IPS-NIHi7 (cell line): ENCODE measurements around the gene GALNT18.

ENCODE experiments used
- DNase-seq: peaks from one replicate; pipeline ENCODE4 v3.0.0; 2012; ENCODE audit warnings: mixed read lengths; ENCODE audit errors: extremely low spot score

GALNT18 gene

GRCh38 chr11:11567936-11568650, 53.7 kb downstream of the GALNT18 start:
- DNase-seq, result no peak

DNA sequence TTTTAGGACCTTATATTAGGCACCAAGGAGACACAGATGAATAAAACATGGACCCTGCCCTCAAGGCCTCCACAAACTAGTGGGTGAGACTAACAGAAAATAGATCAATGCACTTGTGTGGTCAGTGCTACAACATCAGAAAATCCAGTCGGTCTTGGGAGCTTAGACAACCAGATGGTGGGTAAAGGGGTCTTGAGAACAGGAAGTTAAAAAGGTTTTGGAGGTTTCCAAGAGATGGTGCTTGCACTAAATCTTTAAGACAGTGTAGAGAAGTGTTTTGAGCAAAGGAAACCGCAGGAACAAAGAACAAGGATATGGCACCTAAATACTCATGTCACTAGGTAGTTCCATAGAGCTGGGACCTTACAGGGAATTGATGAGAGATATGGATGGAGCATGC, 56.2 kb downstream of the GALNT18 start:
- no peak for DNase-seq

GRCh38 chr11:11563200-11563975, 58.4 kb downstream of the GALNT18 start:
- DNase-seq, result no peak

GRCh38 chr11:11561991-11562390, 59.8 kb downstream of the GALNT18 start:
- no peak for DNase-seq

- DNase-seq, result no peak
Observed at GRCh38 chr11:11558826-11559225, 63.0 kb downstream of the GALNT18 start.

DNA sequence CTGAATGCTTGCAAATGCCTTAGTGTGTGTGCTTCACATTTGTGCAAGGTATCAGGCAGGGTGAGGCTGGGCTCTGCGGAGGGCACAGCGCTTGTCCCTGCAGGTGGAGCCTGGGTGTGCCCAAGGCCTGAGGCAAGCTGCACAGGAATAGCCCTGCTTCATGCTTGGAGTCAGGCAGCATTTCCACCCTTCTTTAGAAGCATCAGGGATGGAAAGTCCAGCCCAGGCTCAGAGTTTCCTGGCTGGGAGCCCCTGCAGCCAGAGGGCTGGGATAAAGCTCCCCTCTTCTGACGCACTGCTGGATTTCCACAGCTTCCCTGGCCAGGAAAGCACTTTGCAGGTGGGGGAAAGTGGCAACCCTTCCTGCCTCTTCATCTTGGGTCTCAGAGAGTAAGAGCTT, 63.4 kb downstream of the GALNT18 start:
- no peak for DNase-seq

- DNase-seq, result no peak
Observed at GRCh38 chr11:11555208-11555607, 66.6 kb downstream of the GALNT18 start.

- DNase-seq, result no peak
Observed at GRCh38 chr11:11553573-11553972, 68.2 kb downstream of the GALNT18 start.

- DNase-seq, result no peak
Observed at GRCh38 chr11:11552529-11553087, 69.2 kb downstream of the GALNT18 start.

- DNase-seq, result no peak
Observed at GRCh38 chr11:11550534-11550933, 71.3 kb downstream of the GALNT18 start.

DNA sequence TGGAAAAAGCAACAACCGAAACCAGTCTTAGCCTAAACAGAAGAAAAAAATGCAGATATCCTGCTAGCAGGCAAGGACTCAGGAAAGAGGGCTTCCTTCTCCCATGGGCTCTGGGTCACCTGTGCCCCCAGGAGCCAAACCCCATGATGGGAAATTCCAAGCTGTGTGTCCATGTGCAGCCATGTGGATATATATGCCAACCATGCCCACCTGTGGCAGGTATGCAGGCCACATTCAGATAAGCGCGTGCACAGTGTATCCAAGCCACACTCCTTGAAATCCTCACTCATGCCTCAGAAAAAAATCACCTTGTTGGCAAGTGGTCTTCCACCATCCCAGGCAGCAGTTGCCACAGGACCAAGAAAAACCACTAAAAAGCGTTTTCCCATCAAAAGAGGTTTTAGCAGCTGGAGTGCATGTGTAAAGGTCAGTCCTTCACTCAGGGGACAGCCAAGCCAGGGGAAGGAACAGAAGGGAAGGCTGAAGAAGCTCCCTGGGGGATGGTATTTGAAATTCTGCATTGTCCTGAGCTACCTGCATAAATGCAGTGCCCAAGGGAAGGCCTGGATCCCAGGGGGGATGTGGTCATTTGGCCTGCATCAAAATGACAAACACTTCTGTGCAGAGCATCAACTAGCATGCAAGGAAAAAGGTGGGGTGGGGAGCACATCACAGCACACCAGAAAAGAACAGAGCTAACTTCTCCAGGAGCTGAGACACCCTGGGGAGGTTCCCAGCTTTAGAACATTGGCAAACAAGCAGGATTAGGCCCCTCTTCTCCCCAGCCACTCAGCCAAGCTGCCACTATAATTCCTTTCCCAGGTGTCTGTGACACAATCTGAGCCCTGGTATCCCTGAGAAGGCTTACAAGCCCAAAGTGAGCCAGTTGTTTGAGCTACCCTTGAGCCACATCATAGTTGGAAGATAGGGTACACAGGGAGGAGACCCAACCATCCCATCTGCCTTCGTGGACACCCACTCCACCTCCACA, 76.2 kb downstream of the GALNT18 start:
- peak; percentile 33 for DNase-seq

- no peak for DNase-seq
Observed at GRCh38 chr11:11543656-11544055, 78.1 kb downstream of the GALNT18 start.

DNA sequence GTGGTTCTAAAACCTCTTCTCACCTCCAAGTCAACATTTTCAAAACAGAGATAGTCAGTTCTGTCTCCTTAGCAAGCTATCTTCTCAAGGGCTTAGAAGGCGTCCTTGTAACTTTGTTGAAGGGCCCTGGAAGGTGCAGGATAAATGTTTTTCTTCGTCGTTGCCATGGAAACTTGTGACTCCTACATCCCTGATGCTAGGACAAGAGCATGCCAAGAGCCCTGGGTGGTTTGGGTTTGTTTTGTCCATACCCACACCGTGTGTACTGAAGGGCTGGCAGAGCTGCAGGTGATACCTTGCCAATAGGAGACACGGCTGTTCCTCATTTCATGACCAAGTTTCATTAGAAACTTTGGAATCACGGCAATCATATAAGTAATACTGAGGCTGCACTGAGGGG, 81.6 kb downstream of the GALNT18 start:
- DNase-seq, result no peak

DNA sequence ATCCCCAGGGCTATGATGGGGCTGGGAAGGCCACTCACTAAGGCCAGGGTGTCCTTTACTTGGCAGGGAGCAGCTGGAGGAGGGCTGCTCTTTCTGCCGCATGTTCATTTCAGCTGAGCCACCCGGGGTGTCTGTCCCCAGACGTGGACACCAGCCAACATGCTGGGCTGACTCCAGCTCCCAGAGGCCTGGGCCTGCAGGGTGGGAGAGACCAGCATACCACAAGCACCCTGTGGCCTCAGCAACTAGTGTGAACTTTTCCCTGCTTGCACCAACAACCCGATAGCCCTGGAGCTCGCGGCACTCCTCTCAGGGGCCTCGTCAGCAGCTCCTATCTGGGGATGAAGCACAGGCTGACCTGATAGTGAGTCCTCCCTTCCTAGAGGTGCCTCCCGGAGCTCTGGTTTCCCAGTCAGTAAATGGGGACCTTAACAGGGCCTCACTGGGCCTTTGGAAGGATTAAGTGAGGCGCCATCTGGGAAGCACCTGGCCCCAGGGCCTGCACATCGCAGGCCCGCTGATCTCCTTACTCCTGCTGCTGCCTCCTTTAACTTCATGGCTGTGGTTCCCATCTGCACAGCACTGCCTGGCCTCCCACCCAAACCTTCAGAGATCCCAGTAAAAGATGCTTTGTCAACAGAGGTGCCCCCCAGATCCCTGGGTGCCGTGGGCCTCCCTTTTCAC, 83.4 kb downstream of the GALNT18 start:
- no peak for DNase-seq

DNA sequence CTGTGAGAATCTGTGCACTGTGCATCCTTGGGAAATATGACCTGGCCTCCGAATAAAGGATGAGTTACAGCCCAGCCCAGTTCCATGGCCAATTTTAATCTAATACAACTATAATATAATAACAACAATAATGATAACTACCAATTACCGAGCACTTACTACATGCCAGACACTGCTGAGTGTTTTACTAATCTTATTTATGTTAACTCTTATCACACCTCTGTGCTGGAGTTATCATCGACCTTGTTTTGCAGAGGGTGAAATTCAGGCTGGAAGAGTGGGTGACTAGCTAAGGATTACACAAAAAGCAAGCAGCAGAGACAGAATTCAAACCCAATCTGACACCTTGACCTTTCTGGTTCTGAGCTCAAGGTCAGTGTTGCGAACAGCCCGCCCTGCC, 83.9 kb downstream of the GALNT18 start:
- DNase-seq, result no peak

GRCh38 chr11:11537372-11537771, 84.4 kb downstream of the GALNT18 start:
- DNase-seq, result no peak

GRCh38 chr11:11536650-11537049, 85.2 kb downstream of the GALNT18 start:
- DNase-seq, result no peak

DNA sequence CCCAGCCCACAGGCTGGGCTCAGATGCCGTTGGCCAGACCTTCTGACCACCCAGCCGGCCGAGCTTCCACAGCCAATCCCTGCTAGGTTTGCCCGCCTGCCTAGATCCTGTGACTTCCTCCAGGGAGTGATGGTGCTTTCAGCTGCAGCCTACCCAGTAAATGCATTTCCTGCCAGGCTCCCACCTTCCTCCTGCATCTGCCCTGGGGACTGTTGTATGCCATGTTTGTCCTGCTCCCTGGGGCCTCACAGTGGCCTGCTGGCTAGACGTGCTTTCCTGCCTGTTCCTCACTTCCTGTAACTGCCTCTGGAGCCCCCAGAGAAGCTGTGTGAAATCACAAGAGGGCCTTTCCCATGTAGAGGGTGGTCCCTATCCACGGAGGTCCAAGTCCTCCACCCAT, 86.2 kb downstream of the GALNT18 start:
- DNase-seq, result peak; percentile 51

GRCh38 chr11:11534981-11535380, 86.8 kb downstream of the GALNT18 start:
- DNase-seq, result no peak

GRCh38 chr11:11533751-11534150, 88.1 kb downstream of the GALNT18 start:
- DNase-seq, result no peak

DNA sequence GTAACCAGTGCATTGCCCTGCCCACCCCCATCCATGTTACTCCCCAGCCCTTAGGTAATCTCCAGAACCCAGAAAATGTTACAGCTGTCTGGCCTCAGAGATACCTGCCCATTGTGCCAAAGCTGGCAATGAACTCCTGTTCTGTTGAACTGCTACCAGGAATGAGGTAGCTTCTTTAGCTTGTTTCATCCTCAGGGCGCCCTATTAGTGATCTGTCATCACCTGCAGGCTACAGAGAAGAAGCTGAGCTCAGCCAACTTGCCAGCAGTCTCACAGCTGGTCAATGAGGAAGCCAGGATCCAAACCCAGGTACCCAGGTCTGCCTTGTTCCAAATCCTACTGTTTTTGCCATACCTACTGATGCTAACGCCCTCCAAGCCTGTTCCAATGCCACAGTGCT, 88.7 kb downstream of the GALNT18 start:
- DNase-seq, result no peak
